Measurements from ENCODE around the gene CHIT1. TPM values are rescaled to one million over a fixed set of nuclear protein-coding genes. Genes with fewer than 3 reads are reported as not detected.

Gene CHIT1
- total and polyA plus RNA-seq, 2 experiments from 2014 or later = 0.07 to 0.47 TPM

DNA sequence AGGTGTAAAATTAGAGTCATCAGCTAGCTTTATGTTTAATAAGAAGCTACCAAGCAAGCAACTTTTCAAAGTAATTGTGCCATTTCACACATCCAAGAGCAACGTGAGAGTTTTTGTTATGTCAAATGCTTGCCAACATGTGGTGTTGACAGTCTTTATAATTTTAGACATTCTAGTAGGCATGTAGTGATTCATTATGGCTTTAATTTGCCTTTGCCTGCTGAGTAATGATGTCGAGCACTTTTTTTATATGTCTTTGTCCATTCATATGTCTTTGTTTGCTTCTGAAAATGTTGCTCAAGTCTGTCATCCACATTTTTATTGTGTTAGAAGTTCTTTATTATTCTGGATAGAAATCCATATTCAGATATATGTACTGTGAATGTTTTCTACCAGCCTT, 21.4 kb upstream of the CHIT1 start (continued):
- TF ChIP-seq REST (IDR thresholded peaks at IDR 0.05; ENCODE audit: unreplicated experiment) = no peak
- no peak for TF ChIP-seq ZNF462 (CRISPR knock-in tag; IDR thresholded peaks at IDR 0.05)
- TF ChIP-seq STAT1 (IDR thresholded peaks at IDR 0.05; ENCODE audit: unreplicated experiment) = no peak

DNA sequence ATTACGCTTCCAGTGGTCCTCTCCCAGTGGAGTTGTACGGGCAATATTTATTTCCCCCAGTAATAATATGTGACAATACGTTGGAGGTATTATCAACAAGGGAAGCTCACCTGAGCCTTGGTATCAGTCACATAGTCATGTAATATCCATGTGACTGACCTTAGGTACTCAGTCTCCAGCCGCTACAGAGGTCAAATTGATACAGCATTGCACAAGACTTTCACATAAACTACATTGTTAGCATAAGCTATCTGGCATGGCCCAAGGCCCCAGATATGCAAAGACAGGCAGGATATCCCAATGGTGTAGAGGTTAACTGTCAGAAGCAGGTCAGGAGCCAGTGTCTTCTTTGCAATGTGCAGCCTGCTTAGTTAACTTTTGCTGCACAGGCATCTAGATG, 15.3 kb upstream of the CHIT1 start:
- Histone ChIP-seq H3K9me2 (ENCODE audit: insufficient read depth) (no peaks in the 10 kb centered on the region), H3K79me2 (replicated peaks; ENCODE audit: insufficient read depth) (no peaks in the 10 kb centered on the region), H3F3A (replicated peaks; ENCODE audit: low read depth) (no peaks in the 10 kb centered on the region), H3K4me1 (ENCODE audit: insufficient read depth) (no peaks in the 10 kb centered on the region), H2AFZ (no peak overlapping the region), H3K27ac (ENCODE audit: low read depth) (no peak overlapping the region), H3K4me2 (no peak overlapping the region), H3K27me3 (ENCODE audit: insufficient read depth) (no peaks in the 10 kb centered on the region), H3K36me3 (ENCODE audit: insufficient read depth) (no peaks in the 10 kb centered on the region), H3K4me3 (no peak overlapping the region), H4K20me1 (replicated peaks; ENCODE audit: insufficient read depth) (no peaks in the 10 kb centered on the region)
- Mint-ChIP-seq H3K9me3 (no peaks in the 10 kb centered on the region), H3K4me3 (no peak overlapping the region), H3K4me1 (no peaks in the 10 kb centered on the region), H3K36me3 (ENCODE audit: low read depth) (no peaks in the 10 kb centered on the region), H3K27me3 (ENCODE audit: insufficient read depth, low read depth, poor library complexity) (peaks cover 2% of the 10 kb centered on the region), H3K27ac (no peak overlapping the region)
- no peak for TF ChIP-seq STAT1 (IDR thresholded peaks at IDR 0.05; ENCODE audit: unreplicated experiment)
- TF ChIP-seq ZNF462 (CRISPR knock-in tag; IDR thresholded peaks at IDR 0.05) = no peak
- TF ChIP-seq EZH2phosphoT487 (IDR thresholded peaks at IDR 0.05; ENCODE audit: unreplicated experiment) = no peak
- TF ChIP-seq NANOG (IDR thresholded peaks at IDR 0.05; ENCODE audit: borderline replicate concordance) = no peak
- no peak for TF ChIP-seq EZH2 (IDR thresholded peaks at IDR 0.05; ENCODE audit: low read depth, unreplicated experiment)
- ATAC-seq (no peak), DNase-seq (ENCODE audit: low spot score) (no peak)
